Measurements from ENCODE around the gene MPDZ. TPM values are rescaled to one million over a fixed set of nuclear protein-coding genes. Genes with fewer than 3 reads are reported as not detected.

MPDZ gene
- polyA plus RNA-seq, 1 donor (not counting 4 experiments of a cell fraction or from before 2014, with no cell fraction given) = 9.0 TPM

DNA sequence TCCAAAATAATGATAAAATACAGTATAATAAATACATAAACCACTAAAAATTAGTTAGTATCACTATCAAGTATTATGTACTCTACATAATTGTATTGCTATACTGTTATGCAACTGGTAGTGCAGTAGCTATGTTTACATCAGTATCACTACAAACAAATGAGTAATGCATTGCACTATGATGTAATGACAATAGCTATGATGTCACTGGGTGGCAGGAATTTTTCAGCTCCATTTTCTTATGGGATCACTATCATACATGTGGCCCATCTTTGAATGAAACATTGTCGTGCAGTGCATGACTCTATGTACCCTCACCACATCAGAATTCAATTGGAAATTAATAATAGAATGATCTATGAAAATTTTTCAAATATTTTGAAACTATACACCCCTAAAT lies 201.3 kb downstream of the MPDZ start:
- no peak for TF ChIP-seq EZH2 (IDR thresholded peaks at IDR 0.05; ENCODE audit: low read length)
- TF ChIP-seq, protein P1, sequence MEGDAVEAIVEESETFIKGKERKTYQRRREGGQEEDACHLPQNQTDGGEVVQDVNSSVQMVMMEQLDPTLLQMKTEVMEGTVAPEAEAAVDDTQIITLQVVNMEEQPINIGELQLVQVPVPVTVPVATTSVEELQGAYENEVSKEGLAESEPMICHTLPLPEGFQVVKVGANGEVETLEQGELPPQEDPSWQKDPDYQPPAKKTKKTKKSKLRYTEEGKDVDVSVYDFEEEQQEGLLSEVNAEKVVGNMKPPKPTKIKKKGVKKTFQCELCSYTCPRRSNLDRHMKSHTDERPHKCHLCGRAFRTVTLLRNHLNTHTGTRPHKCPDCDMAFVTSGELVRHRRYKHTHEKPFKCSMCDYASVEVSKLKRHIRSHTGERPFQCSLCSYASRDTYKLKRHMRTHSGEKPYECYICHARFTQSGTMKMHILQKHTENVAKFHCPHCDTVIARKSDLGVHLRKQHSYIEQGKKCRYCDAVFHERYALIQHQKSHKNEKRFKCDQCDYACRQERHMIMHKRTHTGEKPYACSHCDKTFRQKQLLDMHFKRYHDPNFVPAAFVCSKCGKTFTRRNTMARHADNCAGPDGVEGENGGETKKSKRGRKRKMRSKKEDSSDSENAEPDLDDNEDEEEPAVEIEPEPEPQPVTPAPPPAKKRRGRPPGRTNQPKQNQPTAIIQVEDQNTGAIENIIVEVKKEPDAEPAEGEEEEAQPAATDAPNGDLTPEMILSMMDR (optimal IDR thresholded peaks at IDR 0.05 in 1 of 3, IDR thresholded peaks at IDR 0.05 in 1 of 3, conservative IDR thresholded peaks at IDR 0.05 in 1 of 3; ENCODE audit: extremely low read depth in 1 of 3, insufficient read depth in 2 of 3, low read length in 3 of 3) = no peak
- Histone ChIP-seq H3K79me2 (ENCODE audit: control insufficient read depth, insufficient read depth, low read length) (no peaks in the 10 kb centered on the region), H3K36me3 (ENCODE audit: control insufficient read depth in 2 of 2, extremely low read depth in 1 of 2, insufficient read depth in 2 of 2, low read length in 2 of 2) (no peaks in the 10 kb centered on the region), H3K27ac (ENCODE audit: control insufficient read depth, insufficient read depth, low read length) (no peak overlapping the region), H3K9ac (ENCODE audit: control insufficient read depth, extremely low read depth, insufficient read depth, low read length) (no peak overlapping the region), H3K4me2 (ENCODE audit: control insufficient read depth, extremely low read depth, insufficient read depth, low read depth, low read length) (no peak overlapping the region), H3K9me1 (ENCODE audit: control insufficient read depth, extremely low read depth, insufficient read depth, low read length) (no peaks in the 10 kb centered on the region), H3K9me3 (ENCODE audit: control insufficient read depth, low read depth, low read length) (no peaks in the 10 kb centered on the region), H3K4me3 (ENCODE audit: control insufficient read depth in 2 of 3, extremely low read depth in 1 of 3, insufficient read depth in 2 of 3, low read depth in 1 of 3, low read length in 3 of 3) (no peak overlapping the region), H4K20me1 (ENCODE audit: control insufficient read depth, extremely low read depth, insufficient read depth, low read length) (no peaks in the 10 kb centered on the region), H3K4me1 (ENCODE audit: control insufficient read depth, extremely low read depth, insufficient read depth, low read length) (peaks cover 8% of the 10 kb centered on the region), H3K27me3 (ENCODE audit: control insufficient read depth, extremely low read depth, insufficient read depth, low read length) (no peaks in the 10 kb centered on the region), H2AFZ (ENCODE audit: control insufficient read depth, low read length) (no peak overlapping the region)
- no peak for DNase-seq (ENCODE audit: low read depth, low spot score)
- FAIRE-seq = no peak
- dilution Hi-C loops (cut with MboI; ENCODE audit: extremely low pct_ligation_motif_present, low sequenced_read_pairs) = no loop called here

GRCh38 chr9:13076616-13077015 lies 202.9 kb downstream of the MPDZ start:
- H3K4me3 ChIP-seq (ENCODE audit: control insufficient read depth in 2 of 3, extremely low read depth in 1 of 3, insufficient read depth in 2 of 3, low read depth in 1 of 3, low read length in 3 of 3) = no peak overlapping the region
- no peak overlapping the region for H3K9ac ChIP-seq (ENCODE audit: control insufficient read depth, extremely low read depth, insufficient read depth, low read length)
- dilution Hi-C loops (cut with MboI; ENCODE audit: extremely low pct_ligation_motif_present, low sequenced_read_pairs) = no loop called here
- H3K9me3 ChIP-seq (ENCODE audit: control insufficient read depth, low read depth, low read length) = no peaks in the 10 kb centered on the region
- TF ChIP-seq, protein P1 (optimal IDR thresholded peaks at IDR 0.05 in 1 of 3, IDR thresholded peaks at IDR 0.05 in 1 of 3, conservative IDR thresholded peaks at IDR 0.05 in 1 of 3; ENCODE audit: extremely low read depth in 1 of 3, insufficient read depth in 2 of 3, low read length in 3 of 3) = no peak
- TF ChIP-seq EZH2 (IDR thresholded peaks at IDR 0.05; ENCODE audit: low read length) = no peak
- H3K36me3 ChIP-seq (ENCODE audit: control insufficient read depth in 2 of 2, extremely low read depth in 1 of 2, insufficient read depth in 2 of 2, low read length in 2 of 2) = no peaks in the 10 kb centered on the region
- H3K4me2 ChIP-seq (ENCODE audit: control insufficient read depth, extremely low read depth, insufficient read depth, low read depth, low read length) = no peak overlapping the region
- no peaks in the 10 kb centered on the region for H3K4me1 ChIP-seq (ENCODE audit: control insufficient read depth, extremely low read depth, insufficient read depth, low read length)
- H3K27ac ChIP-seq (ENCODE audit: control insufficient read depth, insufficient read depth, low read length) = no peak overlapping the region
- no peaks in the 10 kb centered on the region for H3K27me3 ChIP-seq (ENCODE audit: control insufficient read depth, extremely low read depth, insufficient read depth, low read length)
- no peaks in the 10 kb centered on the region for H4K20me1 ChIP-seq (ENCODE audit: control insufficient read depth, extremely low read depth, insufficient read depth, low read length)
- DNase-seq (ENCODE audit: low read depth, low spot score) (no peak), FAIRE-seq (no peak)
- no peaks in the 10 kb centered on the region for H3K9me1 ChIP-seq (ENCODE audit: control insufficient read depth, extremely low read depth, insufficient read depth, low read length)
- H2AFZ ChIP-seq (ENCODE audit: control insufficient read depth, low read length) = no peak overlapping the region
- no peaks in the 10 kb centered on the region for H3K79me2 ChIP-seq (ENCODE audit: control insufficient read depth, insufficient read depth, low read length)

Measured in keratinocyte (primary cell).